Measurements from ENCODE around the gene MRPS2.

- no peak for TF ChIP-seq CTCF (IDR thresholded peaks at IDR 0.05)
- TF ChIP-seq POLR2A (IDR thresholded peaks at IDR 0.05) = no peak
Measured at GRCh38 chr9:135485832-135486231, 14.7 kb upstream of the MRPS2 start.

Data from heart left ventricle (tissue), 13 donors.